Measurements from ENCODE around the gene SCIN.

The SCIN gene

DNA sequence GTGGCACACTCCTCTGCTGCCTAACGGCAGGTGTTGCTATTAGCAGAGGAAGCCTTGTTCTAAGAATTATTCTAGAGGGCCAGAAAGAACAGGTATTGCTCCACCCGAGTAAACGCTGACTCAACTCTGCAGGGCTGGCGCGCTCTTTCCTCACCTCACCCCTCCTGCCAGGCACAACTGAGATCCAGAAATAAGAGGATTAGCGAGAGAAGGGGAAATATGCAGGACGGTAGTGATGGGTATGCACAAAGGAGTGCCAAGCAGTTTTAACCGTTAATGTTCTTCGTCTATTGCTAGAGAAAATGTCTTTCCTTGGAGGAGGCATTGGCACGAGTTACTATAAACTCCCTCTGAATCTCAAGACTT, 369 bp upstream of the SCIN start:
- DNase-seq, result no peak

DNA sequence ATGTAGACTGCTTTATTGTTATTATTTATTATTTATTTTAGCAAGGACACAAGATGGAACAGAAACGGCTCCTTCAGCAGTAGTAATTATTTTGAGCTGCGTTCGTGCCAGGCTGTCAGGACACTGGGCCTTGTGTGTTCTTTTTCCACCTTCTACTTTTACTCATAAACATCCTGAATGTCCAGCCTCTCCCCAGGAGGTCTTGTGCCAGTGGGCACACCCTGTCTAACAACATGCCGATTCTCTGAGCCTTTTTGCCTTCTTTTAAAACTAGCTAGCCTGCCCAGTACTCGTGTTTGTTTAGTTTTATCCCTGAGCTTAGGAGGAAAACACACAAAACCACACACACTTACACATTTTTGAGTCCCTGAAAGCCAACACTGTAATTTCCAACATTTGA, 1.2 kb downstream of the SCIN start:
- DNase-seq, result no peak

DNA sequence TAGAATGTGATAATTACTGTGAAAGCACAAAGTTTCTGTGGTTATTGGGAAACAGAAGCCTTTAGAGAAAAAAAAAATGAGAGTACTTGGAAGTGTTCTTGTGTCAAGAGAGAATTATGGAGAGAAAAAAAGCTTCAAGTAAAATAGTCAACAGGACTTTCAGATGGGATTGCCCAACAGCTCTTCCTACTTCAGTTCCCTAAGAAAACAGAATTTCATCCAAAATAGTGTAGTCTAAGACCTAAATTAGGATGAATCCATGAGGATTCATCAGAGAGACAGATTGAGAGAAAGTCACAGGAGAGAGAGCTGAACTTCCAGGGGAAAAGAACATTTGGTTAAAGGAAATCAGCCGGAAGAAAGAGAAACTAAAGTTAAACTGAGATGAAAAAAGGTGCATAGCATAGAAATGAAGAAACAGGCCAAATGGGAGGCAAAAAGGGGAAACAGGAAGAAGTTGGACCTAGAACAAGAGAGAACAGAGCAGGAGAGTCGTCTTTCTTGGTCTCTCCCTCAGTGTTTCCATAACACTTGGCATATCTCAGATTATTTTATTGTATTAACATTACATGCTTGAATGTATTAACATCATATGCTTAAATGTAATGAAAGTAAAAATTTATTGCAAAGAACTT, 2.5 kb downstream of the SCIN start:
- DNase-seq, result no peak

DNA sequence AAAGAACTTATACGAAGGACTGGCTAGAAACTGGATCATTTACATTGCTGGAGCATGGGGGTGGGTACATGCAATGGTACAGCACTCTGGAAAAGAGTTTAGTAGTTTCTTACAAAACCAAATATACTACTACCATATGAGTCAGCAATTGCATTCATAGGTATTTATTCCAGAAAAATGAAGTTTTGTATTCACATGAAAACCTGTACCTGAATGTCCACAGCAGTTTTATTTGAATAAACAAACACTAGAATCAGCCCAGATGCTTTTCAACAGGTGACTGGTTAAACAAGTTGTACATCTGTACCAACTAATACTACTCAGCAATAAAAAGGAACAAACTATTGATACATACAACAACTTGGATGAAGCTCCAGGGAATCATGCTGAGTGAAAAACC, 3.4 kb downstream of the SCIN start:
- no peak for DNase-seq

DNA sequence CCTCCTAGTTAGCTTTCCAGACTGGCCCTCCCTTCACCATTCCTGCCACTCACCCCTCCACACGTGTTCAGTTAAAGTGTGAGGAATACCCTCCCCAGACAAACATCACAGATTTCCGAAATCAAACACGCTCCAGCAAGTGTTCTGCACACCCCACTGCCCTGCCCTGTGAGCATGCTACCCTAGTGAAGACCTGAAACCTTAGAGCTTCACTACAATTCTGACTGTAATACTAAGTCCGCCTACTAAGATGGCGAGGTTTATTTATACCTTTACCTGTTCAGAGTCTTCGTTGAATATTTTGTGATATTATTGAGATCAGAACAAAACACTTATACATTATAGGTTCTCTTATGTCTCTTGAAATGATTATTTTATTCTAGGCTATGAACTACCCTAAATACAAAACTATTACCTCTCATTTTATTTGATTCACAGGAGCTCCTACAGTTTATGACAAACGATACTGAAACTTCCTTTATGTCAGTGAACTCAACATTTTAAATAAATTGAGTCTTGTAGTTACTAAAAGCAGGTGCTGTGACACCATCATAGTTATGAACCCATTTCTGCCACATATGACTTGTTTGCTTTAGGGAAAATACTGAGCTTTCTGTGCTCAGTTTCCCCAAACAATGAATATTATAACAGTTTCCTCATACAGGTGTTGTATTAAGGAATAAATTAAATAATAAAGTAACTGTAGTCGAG, 8.6 kb downstream of the SCIN start:
- no peak for DNase-seq

DNA sequence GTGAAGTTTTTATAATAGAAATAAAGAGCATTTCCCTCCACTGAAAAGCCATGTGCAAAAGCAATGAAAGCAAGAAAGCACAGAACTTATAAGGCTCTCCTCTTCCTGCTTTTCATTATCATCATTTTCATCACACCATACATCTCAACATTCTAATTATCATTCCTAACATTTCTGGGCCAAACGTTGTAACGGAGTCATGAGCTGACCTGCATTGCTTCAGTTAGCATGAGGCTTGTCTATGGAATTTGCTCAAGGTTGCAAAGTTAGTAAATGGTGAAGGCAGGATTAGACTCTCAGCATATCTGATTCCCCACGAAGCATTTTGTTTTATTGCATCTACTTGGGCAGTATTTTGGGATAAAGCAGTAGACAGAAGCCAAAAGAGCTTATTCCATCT, 11.4 kb downstream of the SCIN start:
- no peak for DNase-seq

DNA sequence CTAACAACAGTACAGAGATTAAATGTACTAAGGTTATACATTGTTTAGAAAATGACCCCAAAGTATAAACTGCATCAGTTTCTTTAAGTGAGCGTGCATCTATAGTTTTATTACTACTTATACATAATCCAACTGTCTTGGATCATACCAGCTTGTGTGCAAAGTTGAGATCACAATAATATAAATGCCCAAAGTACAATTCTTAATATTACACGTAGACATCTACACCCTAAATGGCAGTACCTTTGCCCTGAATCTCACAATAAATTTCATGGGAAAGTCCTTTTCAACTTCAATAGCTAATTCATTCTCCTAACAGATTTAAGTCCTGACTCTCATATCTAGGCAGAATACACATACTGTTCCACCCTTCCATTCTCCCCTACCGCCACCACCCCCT, 11.8 kb downstream of the SCIN start:
- no peak for DNase-seq

DNA sequence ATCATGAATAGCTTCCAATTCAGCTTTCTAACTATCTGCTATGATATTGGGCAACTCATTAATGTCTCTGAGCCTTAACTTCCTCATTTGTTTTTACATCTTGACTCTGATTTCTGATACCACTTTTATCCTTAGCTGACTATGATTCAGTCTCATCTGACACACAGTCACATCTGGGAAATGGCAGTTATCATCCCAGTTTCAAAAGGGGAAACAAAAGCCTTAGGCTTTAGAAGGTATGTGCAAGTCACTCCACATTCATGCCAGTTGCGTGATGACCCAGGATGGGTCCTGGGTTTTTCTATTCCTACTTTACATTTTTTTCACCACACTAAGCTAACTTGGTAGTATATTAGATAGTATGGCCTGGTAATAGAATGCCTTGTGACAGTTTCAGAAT, 12.7 kb downstream of the SCIN start:
- no peak for DNase-seq

DNA sequence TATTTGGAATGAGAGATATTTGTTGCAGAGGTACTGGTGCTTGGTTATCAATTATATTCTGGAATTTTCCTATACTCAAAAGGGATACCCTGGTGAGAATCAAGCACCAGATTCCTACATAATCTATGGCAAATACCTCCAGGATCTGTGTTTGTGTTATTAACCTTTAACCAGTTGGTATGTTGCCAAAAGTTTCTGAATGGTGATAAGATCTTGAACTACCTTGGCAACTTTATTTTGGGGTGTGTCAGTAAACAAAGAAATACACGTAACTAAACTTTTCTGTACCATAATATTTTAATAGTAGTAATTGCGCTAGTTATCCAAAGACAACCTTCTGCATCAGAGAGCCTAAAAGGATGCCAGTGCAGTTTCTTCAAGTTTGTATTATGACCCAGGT, 13.4 kb downstream of the SCIN start:
- DNase-seq, result no peak

DNA sequence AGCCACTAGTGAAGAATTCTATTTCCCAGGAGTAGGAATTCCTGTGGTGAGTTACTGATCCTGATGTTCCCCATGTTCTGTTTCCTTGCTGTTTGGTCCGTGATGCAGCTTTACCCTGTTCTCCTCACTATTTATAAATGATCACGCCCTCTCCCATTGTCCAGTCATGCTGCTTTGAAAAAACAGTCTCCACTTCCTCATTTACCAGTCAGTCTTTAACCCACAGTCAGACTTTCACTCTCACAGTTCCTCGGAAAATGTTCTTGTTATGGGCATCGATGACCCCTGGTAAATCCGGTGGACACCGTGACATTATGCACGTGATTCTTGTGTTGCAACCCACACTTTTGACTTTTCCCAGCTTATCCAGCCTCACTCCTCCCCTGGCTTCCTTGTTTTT, 14.4 kb downstream of the SCIN start:
- DNase-seq, result no peak

DNA sequence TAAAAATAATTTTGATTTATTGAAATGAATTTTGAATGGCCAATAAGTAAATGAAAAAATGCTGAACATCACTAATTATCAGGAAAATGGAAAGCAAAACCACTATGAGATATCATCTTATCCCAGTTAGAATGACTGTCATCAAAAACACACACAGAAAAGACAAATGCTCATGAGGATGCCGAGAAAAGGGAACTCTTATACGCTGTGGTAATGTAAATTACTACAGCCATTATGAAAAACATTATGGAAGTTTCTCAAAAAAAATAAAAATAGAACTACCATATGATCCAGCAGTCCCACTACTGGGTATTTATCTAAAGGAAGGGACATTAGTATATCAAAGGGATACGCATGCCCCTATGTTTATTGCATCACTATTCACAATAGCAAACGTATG, 15.8 kb downstream of the SCIN start:
- no peak for DNase-seq

DNA sequence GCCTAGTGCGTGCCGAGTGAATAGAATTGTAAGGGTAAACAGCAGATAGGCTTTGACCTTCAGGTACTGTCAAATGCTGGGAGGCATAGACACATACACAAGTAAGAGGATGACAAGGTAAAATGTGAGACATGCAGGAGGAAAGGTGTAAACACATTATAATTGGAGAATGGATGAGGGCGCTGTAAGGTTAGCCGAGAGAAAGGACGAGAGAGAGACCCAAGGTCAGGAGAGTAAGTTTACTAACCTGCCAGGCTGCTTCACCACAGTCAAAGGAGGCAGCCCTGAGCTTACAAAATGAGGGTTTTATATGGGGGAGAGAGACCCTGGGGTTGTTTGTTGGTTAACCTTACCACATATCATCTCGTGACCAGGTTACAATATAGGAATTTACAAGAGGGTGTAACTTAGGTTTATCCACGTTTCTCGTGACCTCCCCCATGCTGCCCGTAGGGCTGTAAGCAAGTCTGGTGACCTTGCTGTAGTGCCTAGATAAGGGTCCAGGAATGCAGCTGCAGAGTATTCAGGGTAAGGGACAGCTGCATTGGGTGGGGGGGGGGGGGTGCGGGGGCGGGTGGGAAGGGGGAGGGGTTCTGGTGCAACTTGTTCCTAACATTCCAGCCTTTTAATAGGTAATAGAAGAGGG, 17.9 kb downstream of the SCIN start:
- no peak for DNase-seq

DNA sequence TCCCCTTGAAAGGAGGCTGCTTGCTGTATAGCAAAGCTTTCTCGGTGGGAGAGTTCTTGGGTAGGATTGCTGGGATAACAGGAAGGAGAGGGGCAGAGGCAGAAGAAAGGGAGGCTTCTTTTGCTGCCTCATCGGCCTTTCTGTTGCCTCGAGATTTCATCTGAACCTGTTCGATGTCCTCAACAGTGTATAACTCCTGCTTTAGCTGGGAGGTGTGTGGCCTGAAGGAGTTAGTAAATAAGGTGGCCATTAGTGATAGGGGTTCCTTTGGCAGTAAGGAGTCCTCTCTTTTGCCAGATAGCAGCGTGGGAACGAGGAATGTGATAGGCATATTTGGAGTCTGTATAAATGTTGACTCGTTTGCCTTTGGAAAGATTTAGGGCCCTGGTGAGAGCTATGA, 20.0 kb downstream of the SCIN start:
- DNase-seq, result no peak

DNA sequence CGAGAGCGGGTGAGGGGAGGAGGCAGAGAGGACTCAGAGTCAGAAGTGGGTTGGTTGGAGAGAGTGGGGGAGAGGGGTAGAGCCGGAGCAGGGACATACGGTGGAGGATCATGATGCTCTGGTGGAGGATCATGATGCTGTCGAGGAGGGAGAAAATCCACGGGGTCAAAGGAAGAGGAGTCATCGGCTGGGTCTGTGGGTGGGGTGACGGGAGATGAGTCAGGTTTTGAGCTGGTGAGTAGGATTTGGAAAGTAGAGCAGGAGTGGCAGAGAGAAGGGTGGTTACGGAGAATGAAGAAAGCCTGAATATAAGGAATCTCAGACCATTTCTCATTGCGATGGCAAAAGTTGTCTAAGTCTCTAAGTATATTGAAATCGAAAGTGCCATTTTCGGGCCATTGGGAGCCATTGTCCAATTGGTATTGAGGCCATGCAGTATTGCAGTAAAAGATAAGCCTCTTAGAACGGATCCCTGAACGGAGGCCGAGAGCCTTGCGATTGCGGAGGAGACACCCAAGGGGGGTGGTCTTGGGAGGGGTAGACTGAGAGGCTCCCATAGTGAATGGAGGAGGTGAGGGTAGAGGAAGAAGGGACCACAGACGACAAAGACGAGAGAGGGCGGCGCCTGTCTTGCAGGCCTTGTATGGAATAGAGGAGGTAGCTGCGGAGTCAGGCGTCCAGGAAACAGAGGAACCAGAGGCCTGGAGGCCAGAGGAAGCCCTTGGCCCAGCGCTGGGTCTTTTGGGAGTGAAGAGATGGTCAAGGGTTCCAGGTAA, 23.8 kb downstream of the SCIN start:
- DNase-seq, result no peak

DNA sequence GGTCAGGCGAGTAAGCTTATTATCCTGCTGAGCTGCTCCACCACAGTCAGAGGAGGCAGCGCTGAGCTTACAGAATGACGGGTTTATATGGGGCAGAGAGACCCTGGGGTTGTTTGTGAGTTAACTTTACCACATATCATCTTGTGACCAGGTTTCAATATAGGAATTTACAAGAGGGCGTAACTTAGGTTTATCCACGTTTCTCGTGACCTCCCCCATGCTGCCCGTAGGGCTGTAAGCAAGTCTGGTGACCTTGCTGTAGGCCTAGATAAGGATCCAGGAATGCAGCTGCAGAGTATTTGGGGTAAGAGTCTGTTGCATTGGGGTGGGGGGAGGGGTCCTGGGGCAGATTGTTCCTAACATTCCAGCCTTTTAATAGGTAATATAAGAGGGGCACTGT, 24.6 kb downstream of the SCIN start:
- no peak for DNase-seq

DNA sequence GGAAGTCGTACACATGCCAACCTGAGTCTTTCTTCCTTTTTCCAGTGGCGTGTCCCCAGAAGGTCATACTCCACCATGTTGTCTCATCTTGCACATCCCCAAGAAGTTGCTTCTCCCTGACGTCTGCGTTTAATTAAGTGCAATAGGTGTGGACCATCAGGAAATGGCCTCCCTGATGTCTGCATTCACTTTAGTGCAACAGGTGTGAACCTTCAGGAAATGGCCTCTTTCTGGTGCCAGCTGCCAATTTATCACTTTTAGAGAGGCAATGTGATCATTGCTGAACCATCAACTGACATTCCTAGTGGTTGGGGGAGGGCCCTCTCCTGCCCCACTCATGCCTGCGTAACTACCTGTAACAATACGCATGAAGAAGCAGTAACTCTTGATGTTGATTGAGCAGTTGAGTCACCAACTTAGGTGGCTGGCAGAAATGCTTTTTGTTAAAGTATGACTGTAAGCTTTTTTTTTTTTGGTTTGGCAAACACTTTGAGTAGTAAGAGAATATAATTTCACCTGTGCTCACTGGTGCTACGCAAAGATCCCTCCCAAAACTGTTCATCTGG, 25.8 kb downstream of the SCIN start:
- DNase-seq, result no peak

DNA sequence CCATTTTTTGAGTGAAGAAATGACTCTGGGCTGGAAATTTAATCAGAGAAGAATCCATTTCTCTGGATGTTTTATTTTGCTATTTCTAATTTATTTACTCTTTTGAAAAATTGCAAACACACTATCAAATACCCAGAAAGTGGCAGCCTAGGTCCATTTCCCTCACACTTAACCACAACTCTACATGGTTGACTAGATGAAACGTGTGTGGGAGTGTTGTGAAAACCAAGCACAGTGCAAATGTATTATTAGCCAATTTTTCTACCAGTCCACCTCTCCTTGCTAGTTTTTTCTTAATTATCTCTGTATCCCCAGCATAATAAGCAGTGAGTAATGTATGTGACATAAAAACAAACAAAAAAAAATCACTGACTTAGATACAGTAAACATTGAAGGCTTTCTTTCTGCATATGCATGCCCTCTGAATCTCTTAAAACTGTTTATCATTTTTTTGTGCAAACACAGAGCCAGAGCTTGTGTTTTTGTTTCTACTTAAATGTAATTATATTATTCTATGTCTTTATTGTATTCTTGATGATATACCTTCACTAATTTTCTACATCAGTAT, 30.9 kb downstream of the SCIN start:
- no peak for DNase-seq

DNA sequence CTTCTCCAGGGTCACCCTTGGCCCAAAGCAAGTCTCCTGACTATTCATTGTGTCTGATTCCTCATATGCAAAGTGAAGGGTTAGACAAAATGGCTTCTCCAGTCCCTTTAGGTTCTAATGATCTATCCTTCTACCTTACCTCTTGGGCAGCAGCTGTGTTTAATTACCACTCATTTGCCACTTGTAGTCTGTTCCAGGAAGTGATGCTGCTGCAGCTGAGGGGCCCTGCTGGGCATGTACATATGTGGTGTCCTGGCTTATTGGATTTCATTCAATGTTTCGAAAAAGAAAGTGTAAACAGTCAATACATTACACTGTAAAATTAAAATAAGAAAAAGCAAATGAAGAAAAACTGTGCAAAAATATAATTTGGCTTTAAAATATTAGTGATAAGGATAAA, 36.6 kb downstream of the SCIN start:
- no peak for DNase-seq

DNA sequence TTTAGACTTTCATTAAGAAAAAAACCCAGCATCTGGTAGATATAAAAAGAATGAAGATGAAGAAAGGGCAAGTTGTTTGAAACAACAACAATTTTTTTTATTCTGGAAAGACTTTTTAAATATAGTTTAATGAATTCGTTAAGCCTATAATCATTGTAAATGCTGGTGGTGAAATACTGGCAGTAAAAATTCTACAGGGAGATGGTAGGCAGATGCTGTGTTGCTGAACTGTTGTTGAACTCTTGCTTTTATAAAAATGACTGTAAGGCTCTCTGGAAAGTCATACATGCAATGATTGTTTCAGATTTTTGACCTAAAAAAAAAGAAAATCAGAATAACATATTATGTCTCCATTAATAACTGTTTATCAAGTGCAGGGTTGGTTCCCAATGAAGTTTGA, 39.0 kb downstream of the SCIN start:
- no peak for DNase-seq

DNA sequence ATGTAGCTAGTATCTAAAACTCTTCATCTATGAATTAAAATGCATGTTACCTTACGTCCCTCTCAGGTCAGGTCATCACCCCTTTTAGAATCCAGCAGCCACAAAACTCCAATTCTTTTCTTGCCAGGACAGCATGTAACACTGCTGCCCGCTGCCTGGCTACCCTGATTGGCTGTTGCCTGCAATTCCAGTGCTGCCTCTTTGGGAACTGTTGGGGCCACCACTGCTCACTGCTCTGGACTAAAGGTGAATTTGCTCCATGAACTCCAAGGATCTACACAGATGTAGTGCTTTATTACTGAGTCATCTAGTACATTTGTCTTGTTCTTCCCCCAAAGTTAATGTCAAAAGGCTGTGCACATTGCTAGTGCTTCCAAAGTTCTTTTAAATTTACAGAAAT, 40.4 kb downstream of the SCIN start:
- DNase-seq, result no peak

DNA sequence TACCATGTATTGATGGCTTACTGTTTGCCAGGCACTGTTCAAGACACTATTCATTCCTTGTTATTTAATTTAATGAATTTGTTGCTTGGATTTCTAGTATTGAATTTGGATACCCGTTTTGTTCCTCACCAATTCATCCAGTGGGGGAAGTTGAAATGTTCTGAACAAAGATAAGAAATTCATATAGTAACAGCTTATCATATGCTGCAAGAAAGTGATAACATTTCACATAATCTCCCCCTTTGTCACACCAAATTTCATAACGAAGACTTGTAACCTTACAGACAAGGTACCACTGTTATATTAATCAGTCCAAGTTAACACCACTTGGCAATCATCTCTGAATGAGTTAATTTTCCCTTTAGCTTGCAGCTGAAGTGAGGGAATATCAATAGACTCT, 42.1 kb downstream of the SCIN start:
- DNase-seq, result no peak

DNA sequence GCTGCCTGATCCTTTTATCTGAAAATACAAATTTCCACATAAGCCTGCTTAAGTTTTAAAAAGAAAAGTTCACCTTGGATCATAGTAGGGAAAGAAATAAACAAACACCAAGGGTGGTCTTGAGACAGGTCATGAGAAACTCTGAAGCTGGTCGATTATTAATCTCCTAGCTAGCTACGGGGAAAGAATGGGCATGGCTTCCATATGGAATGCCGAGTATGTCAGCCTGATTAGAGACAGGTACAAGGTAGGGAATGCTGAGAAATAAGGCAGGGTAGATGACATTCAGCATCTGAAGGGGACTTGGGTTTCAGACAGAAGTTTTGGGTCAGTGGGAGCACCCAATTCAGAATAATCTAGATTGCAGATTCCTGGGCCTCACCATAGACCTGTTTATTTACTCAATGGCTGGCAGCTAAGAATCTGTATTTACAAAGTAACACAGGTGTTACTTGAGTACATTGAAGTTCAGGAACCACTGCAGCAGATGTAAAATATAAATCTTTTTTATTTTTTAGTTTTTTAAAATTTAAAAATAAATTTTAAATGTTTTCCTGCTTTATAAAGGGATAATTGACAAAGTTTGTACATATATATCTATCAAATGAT, 49.0 kb downstream of the SCIN start:
- no peak for DNase-seq

DNA sequence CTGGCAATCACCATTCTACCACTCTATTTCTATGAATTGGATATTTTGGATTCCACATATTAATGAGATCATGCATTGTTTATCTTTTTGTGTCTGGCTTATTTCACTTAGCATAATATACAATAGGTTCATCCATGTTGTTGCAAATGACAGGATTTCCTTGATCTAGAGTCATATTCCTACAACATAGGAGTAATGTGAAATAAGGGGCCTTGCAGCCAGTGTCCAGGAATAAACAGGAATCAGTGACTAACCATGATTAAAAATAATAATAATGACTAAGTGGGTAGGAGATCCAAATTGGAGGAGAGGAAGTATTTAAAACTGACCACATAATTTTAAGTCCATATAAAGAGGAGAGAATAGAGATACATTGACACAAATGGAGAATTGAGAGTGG, 49.9 kb downstream of the SCIN start:
- no peak for DNase-seq

Data from bone marrow (tissue), 2 donors.